SK-N-SH (cell line): Measurements from ENCODE around the gene AHCY. TPM values are rescaled to one million over a fixed set of nuclear protein-coding genes. Genes with fewer than 3 reads are reported as not detected.

ENCODE experiments used
- CTCF ChIA-PET: fragments of 300-600, 350-600 bp; formaldehyde crosslinking; extraction: SDS; loops from one replicate; lab custom pipeline; 2021; lab: Yijun Ruan, JAX
- POLR2A ChIA-PET: fragments of 350-600 bp; sonication (Branson Sonifier 250); formaldehyde crosslinking; extraction: SDS; loops from one replicate; lab custom pipeline; 2020; ENCODE audit warnings: antibody characterized with exemption, inconsistent platforms; lab: Yijun Ruan, JAX
- DNase-seq: peaks from one replicate; pipeline ENCODE4 v3.0.0; 2012
- H2AFZ ChIP-seq: fragments of 200-600 bp; sonication (generic); 2 replicates; pipeline ENCODE4 v1.8.1; 2016; ENCODE audit warnings: antibody characterized with exemption, mild to moderate bottlenecking, low read depth
- H3F3A ChIP-seq: fragments of 200-600 bp; sonication (generic); replicated peaks from 2 replicates; pipeline ENCODE3; 2016; ENCODE audit warnings: antibody characterized with exemption, mild to moderate bottlenecking; ENCODE audit not compliant: insufficient read depth
- H3K27ac ChIP-seq, 2 experiments: fragments of 200-500 bp in 1 of 2; fragments of 200-600 bp in 1 of 2; sonication (Bioruptor generic) in 1 of 2; sonication (generic), shearing (Covaris generic) in 1 of 2; 2 replicates each; pipeline versions ENCODE4 v1.5.1 to v1.6.1; 2014 to 2016; ENCODE audit warnings: low read depth in 2 of 2, inconsistent platforms in 1 of 2, low read length in 1 of 2, mild to moderate bottlenecking in 1 of 2, mixed read lengths in 1 of 2
- H3K27me3 ChIP-seq: fragments of 200-600 bp; sonication (generic), shearing (Covaris generic); 2 replicates; pipeline ENCODE4 v1.6.1; 2016; ENCODE audit warnings: mixed run types; ENCODE audit not compliant: insufficient read depth
- H3K36me3 ChIP-seq, 2 experiments: fragments of 200-500 bp in 1 of 2; fragments of 200-600 bp in 1 of 2; sonication (Bioruptor generic) in 1 of 2; sonication (generic) in 1 of 2; replicated peaks in 1 of 2; 2 replicates each; pipeline versions ENCODE3 to v1.5.1; 2014 to 2016; ENCODE audit warnings: low read length in 1 of 2, mild to moderate bottlenecking in 1 of 2; ENCODE audit not compliant: insufficient read depth in 2 of 2, control insufficient read depth in 1 of 2
- H3K4me1 ChIP-seq, 2 experiments: fragments of 200-500 bp in 1 of 2; fragments of 200-600 bp in 1 of 2; sonication (Bioruptor generic) in 1 of 2; sonication (generic), shearing (Covaris generic) in 1 of 2; 2 replicates each; pipeline versions ENCODE4 v1.5.1 to v1.6.1; 2014 to 2016; ENCODE audit warnings: low read depth in 1 of 2, low read length in 1 of 2, mixed run types in 1 of 2; ENCODE audit not compliant: insufficient read depth in 2 of 2, control insufficient read depth in 1 of 2
- H3K4me2 ChIP-seq: fragments of 200-600 bp; sonication (generic), shearing (Covaris generic); 2 replicates; pipeline ENCODE4 v1.6.1; 2017; ENCODE audit warnings: mixed run types
- H3K4me3 ChIP-seq, 2 experiments: fragments of 200-500 bp in 1 of 2; fragments of 200-600 bp in 1 of 2; sonication (Bioruptor generic) in 1 of 2; sonication (generic), shearing (Covaris generic) in 1 of 2; 2 replicates each; pipeline versions ENCODE4 v1.5.1 to v1.8.1; 2014 to 2016; ENCODE audit warnings: low read depth in 2 of 2, inconsistent platforms in 1 of 2, low read length in 1 of 2, mild to moderate bottlenecking in 1 of 2, mixed read lengths in 1 of 2, moderate library complexity in 1 of 2
- H3K79me2 ChIP-seq: fragments of 200-600 bp; sonication (generic); 2 replicates; pipeline ENCODE4 v1.8.1; 2017; ENCODE audit warnings: mild to moderate bottlenecking; ENCODE audit not compliant: insufficient read depth
- H3K9ac ChIP-seq: fragments of 200-600 bp; sonication (generic); 2 replicates; pipeline ENCODE4 v1.6.1; 2017; ENCODE audit warnings: mixed run types
- H3K9me2 ChIP-seq: fragments of 200-600 bp; sonication (generic); 2 replicates; pipeline ENCODE4 v1.6.1; 2017; ENCODE audit warnings: mixed run types
- H3K9me3 ChIP-seq: fragments of 200-600 bp; sonication (generic); 2 replicates; pipeline ENCODE4 v1.6.1; 2017; ENCODE audit warnings: mixed run types, mild to moderate bottlenecking, moderate library complexity
- H4K20me1 ChIP-seq: fragments of 200-600 bp; sonication (generic); 2 replicates; pipeline ENCODE4 v1.6.1; 2017; ENCODE audit warnings: mild to moderate bottlenecking, mixed run types; ENCODE audit not compliant: insufficient read depth
- GATA2 ChIP-seq: sonication (generic); formaldehyde crosslinking; IDR thresholded peaks from 2 replicates; pipeline ENCODE4 v1.5.0; 2020; ENCODE audit warnings: mild to moderate bottlenecking, missing genetic modification reagents
- JUND ChIP-seq: IDR thresholded peaks from 2 replicates; pipeline ENCODE4 v1.4.0; 2012
- MEF2A ChIP-seq: IDR thresholded peaks from 2 replicates; pipeline ENCODE4 v1.4.0; 2012; ENCODE audit warnings: low read depth, borderline replicate concordance
- MXI1 ChIP-seq: IDR thresholded peaks from 2 replicates; pipeline ENCODE4 v1.6.1; 2012; ENCODE audit warnings: mild to moderate bottlenecking, low read depth, low read length, improper control_type of control experiment
- NRF1 ChIP-seq: IDR thresholded peaks from 2 replicates; pipeline ENCODE4 v1.6.1; 2012; ENCODE audit warnings: low read depth, mild to moderate bottlenecking, low read length
- POLR2AphosphoS5 ChIP-seq: IDR thresholded peaks from 2 replicates; pipeline ENCODE4 v1.6.1; 2012; ENCODE audit warnings: low read depth, low read length
- RCOR1 ChIP-seq: fragments of 150-350 bp; IDR thresholded peaks from 2 replicates; pipeline ENCODE4 v1.6.1; 2017; ENCODE audit warnings: antibody characterized with exemption, low read length
- RFX5 ChIP-seq: IDR thresholded peaks from 2 replicates; pipeline ENCODE4 v1.6.1; 2012; ENCODE audit warnings: mild to moderate bottlenecking, improper control_type of control experiment, low read length
- SIN3A ChIP-seq: IDR thresholded peaks from 2 replicates; pipeline ENCODE4 v1.6.1; 2012; ENCODE audit warnings: low read depth, mild to moderate bottlenecking, low read length, moderate library complexity, borderline replicate concordance
- SMC3 ChIP-seq: IDR thresholded peaks from 2 replicates; pipeline ENCODE4 v1.6.1; 2012; ENCODE audit warnings: low read depth, low read length, improper control_type of control experiment
- TAF1 ChIP-seq: IDR thresholded peaks from 2 replicates; pipeline ENCODE4 v1.6.1; 2012; ENCODE audit warnings: low read depth, mild to moderate bottlenecking, low read length, moderate library complexity, borderline replicate concordance
- YY1 ChIP-seq: IDR thresholded peaks from 2 replicates; pipeline ENCODE4 v1.4.0; 2012; ENCODE audit warnings: low read depth, mild to moderate bottlenecking
- WGBS: methylation state at CpG from one replicate; pipeline ENCODE4 v1.1.6; 2017; ENCODE audit warnings: low lambda C conversion rate; 5-methylcytosine and 5-hydroxymethylcytosine counted together
- polyA plus RNA-seq, 3 experiments: library from polyadenylated mRNA; depleted of rRNA; stranded (reverse); fragments of >200 nt; gene quantifications; 2 replicates each; pipeline ENCODE4 v1.2.3, GENCODE V29; 2012
- TF ChIP-seq, protein P1 (sequence below): fragments of 150-350 bp; IDR thresholded peaks from 2 replicates; pipeline ENCODE4 v1.6.1; 2016; ENCODE audit warnings: mild to moderate bottlenecking, low read depth, low read length
- TF ChIP-seq, protein P2 (sequence below): IDR thresholded peaks from 2 replicates; pipeline ENCODE4 v1.4.0; 2012; ENCODE audit warnings: low read depth, borderline replicate concordance

Gene AHCY
- polyA plus RNA-seq, 1 of the 3 experiments (the other 2 are of a cell fraction): 196 TPM

DNA sequence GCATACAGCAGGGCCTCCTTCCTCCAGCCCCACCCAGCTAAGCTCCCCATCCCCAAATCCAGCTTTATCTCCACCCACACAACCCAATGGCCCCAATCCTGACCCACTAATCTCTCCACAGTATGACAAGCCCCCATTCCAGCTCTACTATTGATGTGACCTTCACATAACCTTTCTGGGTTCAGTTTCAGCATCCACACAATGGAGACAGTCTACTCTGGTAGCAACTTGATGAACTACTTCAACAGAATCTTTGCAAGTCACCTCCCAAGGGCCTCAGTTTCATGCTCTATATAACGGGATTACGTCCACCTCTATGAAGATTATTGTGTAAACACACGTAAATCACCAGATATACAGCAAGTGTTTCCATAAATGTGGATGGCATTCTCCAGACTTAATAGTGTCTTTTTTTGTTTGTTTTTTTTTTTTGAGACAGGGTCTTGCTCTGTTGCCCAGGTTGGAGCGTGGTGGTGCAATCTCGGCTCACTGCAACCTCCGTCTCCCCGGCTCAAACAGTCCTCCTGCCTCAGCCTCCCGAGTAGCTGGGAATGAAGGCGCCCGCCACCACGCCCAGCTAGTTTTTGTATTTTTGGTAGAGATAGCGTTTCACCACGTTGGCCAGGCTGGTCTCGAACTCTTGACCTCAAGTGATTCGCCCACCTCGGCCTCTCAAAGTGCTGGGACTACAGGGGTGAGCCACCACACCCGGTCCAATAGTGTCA, 1.4 kb downstream of the AHCY start:
- no peak for DNase-seq
- no peaks in the 10 kb centered on the region for H3K27me3 ChIP-seq
- WGBS: 86% methylated on average over 17 of the region's 17 CpGs
- peak overlapping the region; percentile 89 for H3K4me2 ChIP-seq
- peaks cover 0 to under 1% of the 10 kb centered on the region in 2 experiments for H3K36me3 ChIP-seq
- peaks cover 56% of the 10 kb centered on the region for H3K79me2 ChIP-seq
- peaks cover 9 to 18% of the 10 kb centered on the region in 2 experiments; a peak in 2 of 4 replicates for H3K4me1 ChIP-seq
- ChIA-PET POLR2A (interaction anchor here (0.9 to 1.6 kb wide), 2 partner anchors 11 to 214 kb away, joined by 4 to 7 read pairs; partner anchors contain the start of gene DYNLRB1), CTCF (interaction anchor here (0.6 to 6.3 kb wide), 9 partner anchors 9 to 634 kb away, joined by 3 to 56 read pairs (median 4); no protein-coding TSS in a partner anchor)
- no peak overlapping the region for H3K27ac ChIP-seq
- H3K9ac ChIP-seq: peak overlapping the region; percentile 92
- no peak overlapping the region; the same call in 1 of the 2 replicates for H2AFZ ChIP-seq
- H3F3A ChIP-seq: no peaks in the 10 kb centered on the region
- no peaks in the 10 kb centered on the region for H3K9me3 ChIP-seq
- 0 out of 2 replicates have a peak, but pooled peaks cover 2% of the 10 kb centered on the region for H4K20me1 ChIP-seq
- peak overlapping the region; percentile 73 to 99 for H3K4me3 ChIP-seq
- TF ChIP-seq, protein P1, sequence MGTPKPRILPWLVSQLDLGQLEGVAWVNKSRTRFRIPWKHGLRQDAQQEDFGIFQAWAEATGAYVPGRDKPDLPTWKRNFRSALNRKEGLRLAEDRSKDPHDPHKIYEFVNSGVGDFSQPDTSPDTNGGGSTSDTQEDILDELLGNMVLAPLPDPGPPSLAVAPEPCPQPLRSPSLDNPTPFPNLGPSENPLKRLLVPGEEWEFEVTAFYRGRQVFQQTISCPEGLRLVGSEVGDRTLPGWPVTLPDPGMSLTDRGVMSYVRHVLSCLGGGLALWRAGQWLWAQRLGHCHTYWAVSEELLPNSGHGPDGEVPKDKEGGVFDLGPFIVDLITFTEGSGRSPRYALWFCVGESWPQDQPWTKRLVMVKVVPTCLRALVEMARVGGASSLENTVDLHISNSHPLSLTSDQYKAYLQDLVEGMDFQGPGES: no peak
- TF ChIP-seq RCOR1 (no peak), JUND (no peak), POLR2AphosphoS5 (no peak), TAF1 (no peak), NRF1 (no peak), SMC3 (no peak), MEF2A (no peak), SIN3A (no peak), YY1 (no peak), GATA2 (CRISPR knock-in tag) (no peak), RFX5 (no peak), MXI1 (no peak)
- TF ChIP-seq, protein P2, sequence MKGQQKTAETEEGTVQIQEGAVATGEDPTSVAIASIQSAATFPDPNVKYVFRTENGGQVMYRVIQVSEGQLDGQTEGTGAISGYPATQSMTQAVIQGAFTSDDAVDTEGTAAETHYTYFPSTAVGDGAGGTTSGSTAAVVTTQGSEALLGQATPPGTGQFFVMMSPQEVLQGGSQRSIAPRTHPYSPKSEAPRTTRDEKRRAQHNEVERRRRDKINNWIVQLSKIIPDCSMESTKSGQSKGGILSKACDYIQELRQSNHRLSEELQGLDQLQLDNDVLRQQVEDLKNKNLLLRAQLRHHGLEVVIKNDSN: no peak
- H3K9me2 ChIP-seq: no peaks in the 10 kb centered on the region
